ENCODE results near the gene GPN3. TPM values are rescaled to one million over a fixed set of nuclear protein-coding genes. Genes with fewer than 3 reads are reported as not detected.
"Not testable (repeated sequence)": the region's sequence is repeated elsewhere in the genome, so short reads cannot be mapped to it uniquely, and the experiment has no call there.

Gene GPN3
- polyA plus RNA-seq, 3 donors from 2014 or later = 23.6 to 43.5 (median 29.9) TPM

GRCh38 chr12:110424237-110424636, 43.8 kb downstream of the GPN3 start:
- H3K27ac Mint-ChIP-seq = no peak overlapping the region
- DNase-seq = no peak
- no peaks in the 10 kb centered on the region for H3K36me3 Mint-ChIP-seq
- no peaks in the 10 kb centered on the region for H3K4me1 Mint-ChIP-seq
- no peak overlapping the region for H3K4me3 Mint-ChIP-seq
- H3K9me3 Mint-ChIP-seq = no peaks in the 10 kb centered on the region
- H3K27me3 Mint-ChIP-seq (ENCODE audit: low read depth in 3 of 3) = peaks cover 3 to 5% (median 3%) of the 10 kb centered on the region in 3 donors

GRCh38 chr12:110421701-110422100, 46.4 kb downstream of the GPN3 start:
- Mint-ChIP-seq H3K4me3 (no peak overlapping the region), H3K36me3 (no peaks in the 10 kb centered on the region), H3K27ac (no peak overlapping the region), H3K27me3 (ENCODE audit: low read depth in 3 of 3) (peaks cover 3% of the 10 kb centered on the region in 3 donors), H3K4me1 (no peaks in the 10 kb centered on the region), H3K9me3 (no peaks in the 10 kb centered on the region)
- no peak for DNase-seq

- H3K4me3 Mint-ChIP-seq = no peak overlapping the region
- H3K9me3 Mint-ChIP-seq = no peaks in the 10 kb centered on the region
- DNase-seq = no peak
- no peaks in the 10 kb centered on the region for H3K4me1 Mint-ChIP-seq
- peaks cover 3% of the 10 kb centered on the region in 3 donors for H3K27me3 Mint-ChIP-seq (ENCODE audit: low read depth in 3 of 3)
- H3K27ac Mint-ChIP-seq = no peak overlapping the region
- H3K36me3 Mint-ChIP-seq = no peaks in the 10 kb centered on the region
Observed at GRCh38 chr12:110421159-110421661, 46.8 kb downstream of the GPN3 start.

- not testable (repeated sequence) for H3K36me3 Mint-ChIP-seq; H3K9me3 Mint-ChIP-seq; DNase-seq; H3K27me3 Mint-ChIP-seq (ENCODE audit: low read depth in 3 of 3); H3K4me1 Mint-ChIP-seq; H3K4me3 Mint-ChIP-seq; H3K27ac Mint-ChIP-seq
Observed at GRCh38 chr12:110420644-110421043, 47.4 kb downstream of the GPN3 start.

DNA sequence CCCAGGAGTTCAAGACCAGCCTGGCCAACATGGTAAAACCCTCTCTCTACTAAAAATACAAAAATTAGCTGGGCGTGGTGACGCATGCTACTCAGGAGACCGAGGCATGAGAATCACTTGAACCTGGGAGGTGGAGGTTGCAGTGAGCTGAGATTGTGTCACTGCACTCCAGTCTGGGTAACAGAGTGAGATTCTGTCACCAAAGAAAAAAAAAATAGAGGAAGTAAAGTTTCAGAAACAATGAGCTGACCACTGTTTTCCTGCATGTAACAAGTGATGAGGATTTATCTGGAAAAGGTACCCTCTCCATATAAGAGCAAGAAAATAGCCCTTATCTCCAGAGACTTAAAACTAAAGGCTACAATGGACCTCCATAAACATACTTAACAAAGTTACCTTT, 50.9 kb downstream of the GPN3 start:
- not testable (repeated sequence) for H3K9me3 Mint-ChIP-seq; H3K27me3 Mint-ChIP-seq (ENCODE audit: low read depth in 3 of 3); H3K27ac Mint-ChIP-seq; DNase-seq; H3K4me1 Mint-ChIP-seq; H3K4me3 Mint-ChIP-seq; H3K36me3 Mint-ChIP-seq

DNA sequence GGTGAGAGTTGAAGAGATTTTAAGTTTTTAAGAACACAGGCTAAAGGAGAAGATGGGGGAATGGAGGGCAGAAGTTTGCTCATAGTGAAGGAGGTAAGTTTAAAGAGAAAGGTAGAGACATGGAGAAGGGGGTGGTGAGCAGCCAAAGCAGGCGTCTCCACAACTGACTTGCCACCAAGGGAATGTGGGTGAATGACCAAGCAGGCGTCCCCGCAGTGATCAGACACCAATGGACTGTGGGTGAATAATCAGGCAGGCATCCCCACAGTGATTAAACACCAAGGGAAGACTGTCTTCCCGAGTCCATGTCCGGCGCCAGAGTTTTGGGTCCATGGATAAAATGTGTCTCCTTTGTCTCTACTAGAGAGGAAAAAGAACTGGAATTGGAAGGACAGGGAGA, 58.0 kb downstream of the GPN3 start:
- H3K27ac Mint-ChIP-seq; DNase-seq; H3K9me3 Mint-ChIP-seq; H3K4me3 Mint-ChIP-seq; H3K36me3 Mint-ChIP-seq; H3K27me3 Mint-ChIP-seq (ENCODE audit: low read depth in 3 of 3); H3K4me1 Mint-ChIP-seq: not testable (repeated sequence)

DNA sequence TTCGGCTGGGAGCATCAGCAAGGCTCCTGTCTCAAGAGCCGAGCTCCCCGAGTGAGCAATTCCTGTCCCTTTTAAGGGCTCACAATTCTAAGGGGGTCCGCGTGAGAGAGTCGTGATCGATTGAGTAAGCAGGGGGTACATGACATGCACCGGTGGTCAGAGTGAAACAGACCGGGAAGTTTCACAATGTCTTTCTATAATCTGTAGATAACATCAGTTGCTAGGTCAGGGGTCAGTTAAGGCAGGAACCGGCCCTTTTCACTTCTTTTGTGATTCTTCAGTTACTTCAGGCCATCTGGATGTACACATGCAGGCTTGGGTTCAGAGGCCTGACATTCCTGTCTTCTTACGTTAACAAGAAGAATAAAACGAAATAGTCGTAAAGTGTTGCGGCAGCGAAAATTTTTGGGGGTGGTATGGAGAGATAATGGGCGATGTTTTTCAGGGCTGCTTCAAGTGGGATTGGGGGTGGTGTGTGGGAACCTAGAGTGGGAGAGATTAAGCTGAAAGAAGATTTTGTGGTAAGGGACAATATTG, 62.9 kb downstream of the GPN3 start:
- H3K27ac Mint-ChIP-seq, H3K9me3 Mint-ChIP-seq, H3K36me3 Mint-ChIP-seq, H3K4me3 Mint-ChIP-seq, DNase-seq: not testable (repeated sequence)
- H3K4me1 Mint-ChIP-seq = peaks cover 21 to 31% of the 10 kb centered on the region in 2 donors
- peaks cover 5 to 11% (median 8%) of the 10 kb centered on the region in 3 donors for H3K27me3 Mint-ChIP-seq (ENCODE audit: low read depth in 3 of 3)

GRCh38 chr12:110403976-110404682, 63.9 kb downstream of the GPN3 start:
- peak; percentile 77 to 82 (median 82) for DNase-seq
- H3K9me3 Mint-ChIP-seq = no peaks in the 10 kb centered on the region
- H3K4me3 Mint-ChIP-seq = peak overlapping the region in 4 of 5 donors; percentile 96 to 100 (median 100)
- H3K36me3 Mint-ChIP-seq = no peaks in the 10 kb centered on the region
- peaks cover 25 to 35% of the 10 kb centered on the region in 2 donors for H3K4me1 Mint-ChIP-seq
- H3K27me3 Mint-ChIP-seq (ENCODE audit: low read depth in 3 of 3) = peaks cover 5 to 9% (median 8%) of the 10 kb centered on the region in 3 donors
- peak overlapping the region; percentile 98 to 99 (median 98) for H3K27ac Mint-ChIP-seq

- Mint-ChIP-seq H3K27me3 (ENCODE audit: low read depth in 3 of 3) (peaks cover 5 to 9% (median 8%) of the 10 kb centered on the region in 3 donors), H3K4me3 (peak within 1 kb of the TSS in 4 of 5 donors; percentile 96 to 100 (median 100)), H3K9me3 (no peaks in the 10 kb centered on the region), H3K36me3 (no peaks in the 10 kb centered on the region), H3K27ac (peak within 1 kb of the TSS; percentile 98 to 99 (median 98)), H3K4me1 (peaks cover 25 to 35% of the 10 kb centered on the region in 2 donors)
- peak; percentile 87 to 88 (median 87) for DNase-seq
Observed at GRCh38 chr12:110403146-110403975, 64.7 kb downstream of the GPN3 start, which contains the start of gene ANAPC7. ANAPC7 (minus strand) TSS chr12:110403708; CDS start chr12:110403627, 81 bp downstream.

Other genes starting within 250 kb of the GPN3 start
- gene ATP2A2, start 187.0 kb downstream of the GPN3 start, polyA plus RNA-seq = 1 to 10 TPM; 2.0 to 8.0 (median 2.5) TPM
- 10 to 100 TPM; 11.0 to 26.4 (median 24.8) TPM for gene ANAPC7, start 64.5 kb downstream of the GPN3 start, polyA plus RNA-seq
- 1,000 to 10,000 TPM in 2 of 3 donors, 100 to 1,000 TPM in 1; 882 to 1,121 (median 1,023) TPM for gene ARPC3, start 17.9 kb downstream of the GPN3 start, polyA plus RNA-seq
- gene FAM216A, start 588 bp upstream of the GPN3 start, polyA plus RNA-seq = 1 to 10 TPM; 4.2 to 5.6 (median 4.4) TPM
- 100 to 1,000 TPM; 153 to 230 (median 206) TPM for gene VPS29, start 33.9 kb upstream of the GPN3 start, polyA plus RNA-seq
- 1 to 10 TPM in 1 of 3 donors, under 1 TPM in 1, not detected in 1; 0.93 to 1.0 TPM for gene RAD9B, start 34.1 kb upstream of the GPN3 start, polyA plus RNA-seq
- 10 to 100 TPM in 1 of 3 donors, 1 to 10 TPM in 2; 7.8 to 11.5 (median 9.3) TPM for gene PPTC7, start 115.1 kb upstream of the GPN3 start, polyA plus RNA-seq
- gene TCTN1, start 145.9 kb upstream of the GPN3 start, polyA plus RNA-seq = 10 to 100 TPM in 2 of 3 donors, 1 to 10 TPM in 1; 5.2 to 11.1 (median 10.0) TPM
- 10 to 100 TPM; 28.8 to 54.0 (median 33.3) TPM for gene HVCN1, start 220.9 kb upstream of the GPN3 start, polyA plus RNA-seq